SU-DHL-6 (cell line): ENCODE measurements around the gene ANGPTL1.

Experiments
- EZH2phosphoT487 ChIP-seq: fragments of 200-600 bp; sonication (generic), shearing (Covaris generic); conservative IDR thresholded peaks from 2 replicates; pipeline ENCODE4 v1.6.1; 2018; ENCODE audit warnings: mild to moderate bottlenecking, antibody characterized with exemption, low read length, moderate library complexity, mixed read lengths
- TF ChIP-seq, protein P1 (sequence below): fragments of 200-600 bp; sonication (generic); IDR thresholded peaks from one replicate; pipeline ENCODE4 v1.5.1; 2017; ENCODE audit warnings: antibody characterized with exemption, mild to moderate bottlenecking, low read length, moderate library complexity; ENCODE audit not compliant: insufficient read depth, poor library complexity, severe bottlenecking

DNA sequence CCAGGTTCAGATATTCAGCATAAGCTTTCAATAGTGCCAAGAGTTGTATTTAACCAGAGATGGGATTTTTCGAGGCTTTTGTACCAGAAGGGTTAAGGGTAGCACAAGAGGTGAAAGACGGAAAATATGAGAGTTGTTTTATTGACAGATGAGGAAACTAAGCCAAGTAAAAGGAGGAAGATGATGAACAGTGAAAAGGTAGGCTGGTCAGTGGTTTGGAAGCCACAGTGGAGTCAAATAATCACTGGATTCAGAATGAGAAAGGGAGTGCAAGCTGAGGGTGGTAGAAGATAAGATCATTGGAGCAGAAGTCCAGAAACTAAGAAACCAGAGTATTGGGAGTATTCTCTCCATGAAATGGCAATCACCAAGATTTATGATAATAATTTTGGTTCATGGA lies 45.7 kb downstream of the ANGPTL1 start:
- TF ChIP-seq, protein P1, sequence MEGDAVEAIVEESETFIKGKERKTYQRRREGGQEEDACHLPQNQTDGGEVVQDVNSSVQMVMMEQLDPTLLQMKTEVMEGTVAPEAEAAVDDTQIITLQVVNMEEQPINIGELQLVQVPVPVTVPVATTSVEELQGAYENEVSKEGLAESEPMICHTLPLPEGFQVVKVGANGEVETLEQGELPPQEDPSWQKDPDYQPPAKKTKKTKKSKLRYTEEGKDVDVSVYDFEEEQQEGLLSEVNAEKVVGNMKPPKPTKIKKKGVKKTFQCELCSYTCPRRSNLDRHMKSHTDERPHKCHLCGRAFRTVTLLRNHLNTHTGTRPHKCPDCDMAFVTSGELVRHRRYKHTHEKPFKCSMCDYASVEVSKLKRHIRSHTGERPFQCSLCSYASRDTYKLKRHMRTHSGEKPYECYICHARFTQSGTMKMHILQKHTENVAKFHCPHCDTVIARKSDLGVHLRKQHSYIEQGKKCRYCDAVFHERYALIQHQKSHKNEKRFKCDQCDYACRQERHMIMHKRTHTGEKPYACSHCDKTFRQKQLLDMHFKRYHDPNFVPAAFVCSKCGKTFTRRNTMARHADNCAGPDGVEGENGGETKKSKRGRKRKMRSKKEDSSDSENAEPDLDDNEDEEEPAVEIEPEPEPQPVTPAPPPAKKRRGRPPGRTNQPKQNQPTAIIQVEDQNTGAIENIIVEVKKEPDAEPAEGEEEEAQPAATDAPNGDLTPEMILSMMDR, result no peak
- no peak for TF ChIP-seq EZH2phosphoT487
